Mesenchymal stem cell (in vitro differentiated cells and primary cell): Measurements from ENCODE around the gene GSTT2.
"Not testable (repeated sequence)": the region's sequence is repeated elsewhere in the genome, so short reads cannot be mapped to it uniquely, and the experiment has no call there.

Experiments used
- DNase-seq: peaks from one replicate; pipeline ENCODE4 v3.0.0-alpha.2; 2013
- H2AFZ ChIP-seq: one replicate; pipeline ENCODE4 v1.6.1; 2013; ENCODE audit warnings: low read depth, mild to moderate bottlenecking, control low read depth, inconsistent platforms, low read length, moderate library complexity
- H2AK5ac ChIP-seq: 2 replicates; pipeline ENCODE4 v1.6.1; 2013; ENCODE audit warnings: low read length, moderate library complexity, mild to moderate bottlenecking, inconsistent platforms; ENCODE audit not compliant: severe bottlenecking
- H2BK120ac ChIP-seq: one replicate; pipeline ENCODE4 v1.6.1; 2013; ENCODE audit warnings: low read depth, mild to moderate bottlenecking, inconsistent platforms, low read length, moderate library complexity
- H2BK12ac ChIP-seq, 2 experiments: one replicate each; pipeline ENCODE4 v1.6.1; 2013; ENCODE audit warnings: inconsistent platforms in 2 of 2, low read length in 2 of 2, mild to moderate bottlenecking in 2 of 2, moderate library complexity in 2 of 2, control low read depth in 1 of 2
- H2BK15ac ChIP-seq: one replicate; pipeline ENCODE4 v1.6.1; 2013; ENCODE audit warnings: mild to moderate bottlenecking, low read depth, inconsistent platforms; ENCODE audit not compliant: poor library complexity, severe bottlenecking
- H2BK5ac ChIP-seq: 2 replicates; pipeline ENCODE4 v1.6.1; 2013; ENCODE audit warnings: low read depth, mild to moderate bottlenecking, low read length, control low read depth, inconsistent platforms; ENCODE audit not compliant: poor library complexity, severe bottlenecking
- H3K14ac ChIP-seq, 2 experiments: one replicate each; pipeline ENCODE4 v1.6.1; 2013; ENCODE audit warnings: inconsistent platforms in 2 of 2, low read length in 2 of 2, control low read depth in 1 of 2, mild to moderate bottlenecking in 1 of 2, moderate library complexity in 1 of 2
- H3K18ac ChIP-seq, 2 experiments: one replicate each; pipeline ENCODE4 v1.6.1; 2013; ENCODE audit warnings: inconsistent platforms in 2 of 2, low read length in 2 of 2, control low read depth in 1 of 2, low read depth in 1 of 2, mild to moderate bottlenecking in 1 of 2
- H3K23ac ChIP-seq, 2 experiments: one replicate each; pipeline ENCODE4 v1.6.1; 2013; ENCODE audit warnings: inconsistent platforms in 2 of 2, low read length in 2 of 2, mild to moderate bottlenecking in 2 of 2, moderate library complexity in 2 of 2, control low read depth in 1 of 2
- H3K27ac ChIP-seq: 2 replicates; pipeline ENCODE4 v1.5.1; 2013; ENCODE audit warnings: mild to moderate bottlenecking, moderate library complexity, low read length, control low read depth, inconsistent platforms; ENCODE audit not compliant: poor library complexity, severe bottlenecking
- H3K27me3 ChIP-seq, 2 experiments: 2 replicates each; pipeline versions ENCODE4 v1.6.1 to v1.7.0; 2013; ENCODE audit warnings: low read length in 2 of 2, mild to moderate bottlenecking in 2 of 2, moderate library complexity in 2 of 2, control low read depth in 1 of 2, inconsistent platforms in 1 of 2; ENCODE audit not compliant: control insufficient read depth in 1 of 2, insufficient read depth in 1 of 2
- H3K36me3 ChIP-seq, 2 experiments: 2 replicates each; pipeline versions ENCODE4 v1.6.1 to v1.7.0; 2013; ENCODE audit warnings: low read length in 2 of 2, control low read depth in 1 of 2, inconsistent platforms in 1 of 2, low read depth in 1 of 2, mild to moderate bottlenecking in 1 of 2; ENCODE audit not compliant: insufficient read depth in 2 of 2, control insufficient read depth in 1 of 2
- H3K4ac ChIP-seq, 2 experiments: one replicate each; pipeline ENCODE4 v1.6.1; 2013; ENCODE audit warnings: inconsistent platforms in 2 of 2, low read length in 2 of 2, mild to moderate bottlenecking in 2 of 2, moderate library complexity in 2 of 2, control low read depth in 1 of 2, low read depth in 1 of 2
- H3K4me1 ChIP-seq: 2 replicates; pipeline ENCODE4 v1.6.1; 2013; ENCODE audit warnings: low read depth, low read length, control low read depth; ENCODE audit not compliant: control insufficient read depth, insufficient read depth
- H3K4me2 ChIP-seq: 2 replicates; pipeline ENCODE4 v1.6.1; 2013; ENCODE audit warnings: low read length, mild to moderate bottlenecking, inconsistent platforms; ENCODE audit not compliant: poor library complexity, severe bottlenecking
- H3K4me3 ChIP-seq, 2 experiments: 2 replicates each; pipeline versions ENCODE4 v1.5.1 to v1.7.0; 2013; ENCODE audit warnings: low read length in 2 of 2, mild to moderate bottlenecking in 2 of 2, control low read depth in 1 of 2, low read depth in 1 of 2; ENCODE audit not compliant: insufficient read depth in 1 of 2
- H3K79me1 ChIP-seq: replicated peaks from 2 replicates; pipeline ENCODE4 v1.6.1; 2013; ENCODE audit warnings: mild to moderate bottlenecking, control low read depth, low read length, inconsistent platforms; ENCODE audit not compliant: poor library complexity, severe bottlenecking
- H3K9ac ChIP-seq: 2 replicates; pipeline ENCODE4 v1.7.0; 2013; ENCODE audit warnings: mild to moderate bottlenecking, low read length, moderate library complexity
- H3K9me3 ChIP-seq: 2 replicates; pipeline ENCODE4 v1.7.0; 2013; ENCODE audit warnings: mild to moderate bottlenecking, low read length; ENCODE audit not compliant: control insufficient read depth
- H4K8ac ChIP-seq: one replicate; pipeline ENCODE4 v1.6.1; 2013; ENCODE audit warnings: inconsistent platforms, mild to moderate bottlenecking, low read length, moderate library complexity
- H4K91ac ChIP-seq: one replicate; pipeline ENCODE4 v1.6.1; 2013; ENCODE audit warnings: mild to moderate bottlenecking, low read length, inconsistent platforms
- WGBS: methylation state at CpG from one replicate; pipeline ENCODE4 v1.1.7; 2013; ENCODE audit warnings: mixed read lengths; 5-methylcytosine and 5-hydroxymethylcytosine counted together

Gene GSTT2

DNA sequence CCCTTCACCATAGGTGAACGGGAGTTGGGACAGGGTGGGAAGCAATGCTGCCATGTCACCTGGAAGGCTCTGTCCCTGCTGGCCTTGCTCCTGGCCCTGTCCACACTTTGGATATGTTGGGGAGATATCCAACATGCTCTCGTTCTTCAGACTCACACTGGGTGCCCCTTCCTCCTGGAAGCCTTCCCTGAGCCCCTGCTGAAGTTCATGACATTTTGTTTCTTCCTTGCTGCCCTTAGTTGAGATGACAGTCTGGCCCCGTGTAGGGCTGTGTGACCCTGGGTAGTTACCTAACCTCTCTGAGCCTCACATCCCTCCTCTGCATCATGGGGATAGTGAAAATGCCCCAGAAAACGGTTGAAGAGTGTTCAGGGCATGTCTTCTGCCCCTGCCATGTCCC, 26.4 kb upstream of the GSTT2 start:
- H4K8ac ChIP-seq, H3K4me1 ChIP-seq, H3K14ac ChIP-seq, H3K18ac ChIP-seq, H3K27me3 ChIP-seq, H3K4ac ChIP-seq, H3K4me2 ChIP-seq, H2AK5ac ChIP-seq, H3K9me3 ChIP-seq, H3K27ac ChIP-seq, H3K79me1 ChIP-seq, H2BK12ac ChIP-seq, H3K23ac ChIP-seq, H2BK5ac ChIP-seq, H3K9ac ChIP-seq, H4K91ac ChIP-seq, H2AFZ ChIP-seq, DNase-seq, H2BK120ac ChIP-seq, H3K4me3 ChIP-seq, H3K36me3 ChIP-seq, H2BK15ac ChIP-seq: not testable (repeated sequence)
- 60% methylated on average over 3 of the region's 4 CpGs for WGBS

DNA sequence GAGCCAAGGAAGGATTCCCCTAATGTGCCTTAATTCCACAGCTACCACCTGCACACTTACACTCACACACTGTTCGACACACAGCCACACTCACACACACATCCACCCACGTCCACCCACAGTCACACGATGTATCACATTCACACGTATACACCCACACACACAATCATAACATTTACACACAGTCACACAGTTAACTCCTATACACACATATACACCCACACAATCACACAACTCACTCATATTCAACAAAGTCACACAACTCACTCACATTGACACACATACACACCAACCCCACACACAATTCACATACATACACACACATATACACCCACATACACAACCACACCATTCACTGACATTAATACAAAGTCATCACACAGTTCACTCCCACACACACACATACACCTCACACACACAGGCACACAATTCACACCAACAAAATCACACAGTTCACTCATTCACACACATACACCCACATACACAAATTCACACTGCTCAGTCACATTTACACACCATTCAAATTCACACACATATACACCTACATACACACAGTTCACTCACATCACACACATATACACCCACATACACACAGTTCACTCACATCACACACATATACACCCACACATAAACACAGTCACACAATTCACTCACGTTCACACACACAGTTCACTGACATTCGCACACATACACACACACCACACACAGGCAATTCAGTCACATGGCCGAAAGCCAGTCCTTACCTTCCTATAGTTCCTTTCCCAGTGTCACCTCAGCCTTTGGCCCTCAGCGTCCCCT, 25.5 kb upstream of the GSTT2 start:
- not testable (repeated sequence) for H3K36me3 ChIP-seq, H3K9ac ChIP-seq, H2BK12ac ChIP-seq, H3K18ac ChIP-seq, H3K27me3 ChIP-seq, H3K4me2 ChIP-seq, H3K4me3 ChIP-seq, H2BK120ac ChIP-seq, H4K91ac ChIP-seq, DNase-seq, H3K9me3 ChIP-seq, H2AK5ac ChIP-seq, H2BK5ac ChIP-seq, H3K79me1 ChIP-seq, H3K27ac ChIP-seq, H3K4me1 ChIP-seq, H3K23ac ChIP-seq, H2BK15ac ChIP-seq, H4K8ac ChIP-seq, H2AFZ ChIP-seq
- WGBS: 84% methylated on average over 8 of the region's 8 CpGs
- Histone ChIP-seq H3K14ac (peak overlapping the region in 1 of 2 experiments; percentile 44), H3K4ac (peak overlapping the region in 1 of 2 experiments; percentile 35)

DNA sequence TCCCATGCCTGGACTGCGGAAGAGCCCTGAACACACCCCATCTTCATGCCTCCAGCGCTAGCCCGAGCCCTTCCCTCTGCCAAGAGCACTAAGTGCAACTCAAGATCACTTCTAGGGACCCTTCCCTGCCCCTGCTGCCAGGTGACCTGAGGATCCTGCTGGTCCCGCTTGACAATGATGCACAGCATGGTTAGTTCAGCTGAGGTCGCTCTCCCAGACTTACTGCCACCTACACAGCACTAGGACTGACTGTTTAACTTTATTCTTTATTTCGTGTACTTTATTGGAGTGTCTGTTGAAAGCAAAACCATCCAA, 25.0 kb upstream of the GSTT2 start:
- H3K36me3 ChIP-seq, H3K4me2 ChIP-seq, H3K27ac ChIP-seq, DNase-seq, H3K18ac ChIP-seq, H2AK5ac ChIP-seq, H3K79me1 ChIP-seq, H4K8ac ChIP-seq, H3K9ac ChIP-seq, H3K9me3 ChIP-seq, H4K91ac ChIP-seq, H2BK15ac ChIP-seq, H2AFZ ChIP-seq, H3K4me1 ChIP-seq, H3K27me3 ChIP-seq, H2BK5ac ChIP-seq, H3K23ac ChIP-seq, H2BK12ac ChIP-seq, H2BK120ac ChIP-seq, H3K4me3 ChIP-seq: not testable (repeated sequence)
- 70% methylated on average over 4 of the region's 6 CpGs for WGBS
- Histone ChIP-seq H3K14ac (peak overlapping the region in 1 of 2 experiments; percentile 44), H3K4ac (peak overlapping the region in 1 of 2 experiments; percentile 35)

GRCh38 chr22:23955886-23956285, 24.0 kb upstream of the GSTT2 start:
- not testable (repeated sequence) for H3K9me3 ChIP-seq, H3K9ac ChIP-seq, H2BK15ac ChIP-seq, H3K27me3 ChIP-seq, H2AFZ ChIP-seq, H2BK5ac ChIP-seq, H3K4me2 ChIP-seq, H3K18ac ChIP-seq, H2BK120ac ChIP-seq, H4K8ac ChIP-seq, H3K4me3 ChIP-seq, H3K36me3 ChIP-seq, H2AK5ac ChIP-seq, H2BK12ac ChIP-seq, H4K91ac ChIP-seq, H3K79me1 ChIP-seq, H3K4me1 ChIP-seq, H3K14ac ChIP-seq, H3K27ac ChIP-seq, DNase-seq, H3K4ac ChIP-seq, H3K23ac ChIP-seq
- 37% methylated on average over 7 of the region's 8 CpGs for WGBS
